HT-29 (cell line): Measurements from ENCODE around the gene ZNF143. TPM values are rescaled to one million over a fixed set of nuclear protein-coding genes. Genes with fewer than 3 reads are reported as not detected.
A peak's percentile ranks its signal among the peaks of the same experiment; 100 is the strongest.

Source experiments
- DNase-seq: peaks from one replicate; pipeline ENCODE4 v3.0.0-alpha.2; 2015; ENCODE audit warnings: low spot score
- small RNA-seq: library from RNA; depleted of rRNA; stranded (forward); fragments of <200 nt; gene quantifications from one replicate; pipeline ENCODE3, GENCODE V24; 2014
- total RNA-seq: library from RNA; depleted of rRNA; stranded (reverse); fragments of >200 nt; shearing (Covaris generic); gene quantifications from 2 replicates; pipeline ENCODE4 v1.2.3, GENCODE V29; 2014; rRNA removed

The ZNF143 gene
- total RNA-seq, 1 experiment from 2014 or later = 21.1 TPM

DNA sequence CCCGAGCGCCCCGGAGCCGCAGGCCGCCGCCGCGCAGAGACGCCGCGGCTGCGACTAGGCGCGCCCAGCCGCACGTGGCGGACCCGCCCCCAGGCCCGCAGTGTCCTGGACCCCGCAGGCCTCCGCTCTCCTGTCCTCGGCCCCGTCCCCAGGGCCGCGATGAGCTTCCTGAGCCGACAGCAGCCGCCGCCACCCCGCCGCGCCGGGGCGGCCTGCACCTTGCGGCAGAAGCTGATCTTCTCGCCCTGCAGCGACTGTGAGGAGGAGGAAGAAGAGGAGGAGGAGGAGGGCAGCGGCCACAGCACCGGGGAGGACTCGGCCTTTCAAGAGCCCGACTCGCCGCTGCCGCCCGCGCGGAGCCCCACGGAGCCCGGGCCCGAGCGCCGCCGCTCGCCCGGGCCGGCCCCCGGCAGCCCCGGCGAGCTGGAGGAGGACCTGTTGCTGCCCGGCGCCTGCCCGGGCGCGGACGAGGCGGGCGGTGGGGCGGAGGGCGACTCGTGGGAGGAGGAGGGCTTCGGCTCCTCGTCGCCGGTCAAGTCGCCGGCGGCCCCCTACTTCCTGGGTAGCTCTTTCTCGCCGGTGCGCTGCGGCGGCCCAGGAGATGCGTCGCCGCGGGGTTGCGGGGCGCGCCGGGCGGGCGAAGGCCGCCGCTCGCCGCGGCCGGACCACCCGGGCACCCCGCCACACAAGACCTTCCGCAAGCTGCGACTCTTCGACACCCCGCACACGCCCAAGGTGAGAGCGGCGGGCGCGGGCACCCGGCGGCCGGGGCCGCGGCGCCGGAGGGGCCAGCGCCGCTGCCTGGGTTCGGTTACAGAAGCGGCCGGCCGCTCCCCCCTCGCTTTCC is 113.2 kb downstream of the ZNF143 start:
- DNase-seq = no peak

DNA sequence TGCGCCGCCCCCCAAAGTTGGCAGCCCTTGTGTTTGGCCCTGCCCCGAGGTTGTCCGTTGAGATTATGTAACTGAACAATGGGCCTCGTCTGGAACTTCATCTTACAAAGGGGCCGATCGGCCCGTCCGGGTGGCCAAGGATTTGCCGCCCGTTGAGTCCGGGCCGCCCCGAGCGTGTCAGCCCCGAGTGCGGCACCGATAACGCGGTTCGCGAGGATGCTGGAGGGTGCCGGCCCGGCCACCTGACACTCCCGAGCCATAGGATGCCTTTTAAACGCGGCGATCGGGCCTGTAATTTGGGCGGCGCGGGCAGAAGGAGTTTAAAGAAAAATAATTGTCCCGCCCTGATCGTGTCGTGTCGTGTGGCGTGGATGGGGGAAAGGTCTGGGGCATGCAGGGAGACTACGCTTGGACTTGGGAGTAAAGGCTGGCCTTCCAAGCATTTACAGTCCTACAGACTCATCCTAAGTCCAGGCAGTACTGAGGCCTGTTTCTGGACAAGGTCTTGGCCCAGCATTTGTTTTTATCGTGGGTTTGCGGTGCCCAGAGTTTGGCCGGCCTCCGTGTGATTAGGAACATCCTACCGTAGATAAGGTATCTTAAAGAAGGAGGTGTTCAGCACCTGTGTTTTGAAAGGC is 113.9 kb downstream of the ZNF143 start:
- DNase-seq = no peak

DNA sequence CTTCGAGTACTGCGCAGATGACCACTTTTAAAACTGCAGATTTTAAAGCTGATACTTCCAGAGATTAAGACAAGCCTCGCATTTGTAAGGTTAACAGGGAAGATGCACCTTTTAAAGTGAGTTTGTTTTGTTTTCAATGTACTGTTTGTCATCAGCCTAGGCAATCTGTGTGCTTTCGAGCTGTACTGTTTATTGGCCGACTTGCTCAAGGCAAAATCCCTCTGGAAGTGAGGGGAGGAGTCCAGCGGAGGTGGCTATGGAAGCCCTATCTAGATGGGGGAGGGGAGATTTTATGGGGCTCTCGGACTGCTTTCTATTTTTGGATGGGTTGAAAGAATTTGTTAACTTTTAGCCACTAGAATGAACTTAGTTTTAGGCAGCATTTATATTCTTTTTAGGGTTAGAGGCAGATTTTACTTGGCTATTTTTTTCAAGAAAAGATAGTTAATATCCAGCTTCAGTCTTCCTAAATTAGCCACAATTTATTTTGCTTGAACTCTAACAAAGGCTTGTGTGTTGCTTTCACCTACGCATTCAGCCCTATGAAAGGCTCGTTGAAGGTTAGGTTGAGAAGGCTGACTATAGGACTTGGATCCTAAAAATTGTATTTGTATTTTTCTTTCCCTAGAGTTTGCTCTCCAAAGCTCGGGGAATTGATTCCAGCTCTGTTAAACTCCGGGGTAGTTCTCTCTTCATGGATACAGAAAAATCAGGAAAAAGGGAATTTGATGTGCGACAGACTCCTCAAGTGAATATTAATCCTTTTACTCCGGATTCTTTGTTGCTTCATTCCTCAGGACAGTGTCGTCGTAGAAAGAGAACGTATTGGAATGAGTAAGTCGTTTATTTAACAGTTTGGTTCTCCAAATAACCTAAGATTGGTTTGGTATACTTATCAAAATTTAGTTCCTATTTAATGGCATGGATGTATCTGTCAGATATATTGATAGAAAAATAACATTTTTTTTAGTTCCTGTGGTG is 114.7 kb downstream of the ZNF143 start:
- DNase-seq = peak; percentile 95

DNA sequence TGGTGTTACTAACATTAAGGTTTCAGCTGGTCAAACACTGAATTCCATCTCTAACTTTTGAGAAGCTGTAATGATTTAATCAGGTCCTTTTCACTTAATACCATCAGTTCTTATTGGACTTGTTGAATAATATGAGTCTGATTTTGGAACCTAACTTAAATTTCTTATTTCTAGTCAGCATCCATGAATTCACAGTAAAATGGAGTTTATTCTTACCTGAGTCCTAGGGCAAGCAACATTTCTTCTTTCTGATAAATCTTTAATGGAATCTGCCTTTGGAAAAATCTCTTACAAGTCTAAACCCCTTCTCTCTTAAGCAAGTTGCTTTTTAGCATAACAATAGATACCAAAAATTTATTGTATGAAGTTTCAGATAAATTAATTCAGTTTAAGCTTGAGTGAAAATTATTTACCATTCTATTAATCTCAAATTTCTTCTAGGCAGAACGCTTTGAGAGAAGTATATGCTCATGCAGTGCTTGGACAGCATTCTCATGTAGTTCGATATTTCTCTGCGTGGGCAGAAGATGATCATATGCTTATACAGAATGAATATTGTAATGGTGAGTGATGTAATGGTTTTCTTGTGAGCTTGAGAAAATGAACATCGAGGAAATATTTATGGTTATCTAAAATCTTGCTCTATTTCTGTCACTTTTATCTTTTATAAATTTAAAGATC is 116.0 kb downstream of the ZNF143 start:
- peak; percentile 45 for DNase-seq

DNA sequence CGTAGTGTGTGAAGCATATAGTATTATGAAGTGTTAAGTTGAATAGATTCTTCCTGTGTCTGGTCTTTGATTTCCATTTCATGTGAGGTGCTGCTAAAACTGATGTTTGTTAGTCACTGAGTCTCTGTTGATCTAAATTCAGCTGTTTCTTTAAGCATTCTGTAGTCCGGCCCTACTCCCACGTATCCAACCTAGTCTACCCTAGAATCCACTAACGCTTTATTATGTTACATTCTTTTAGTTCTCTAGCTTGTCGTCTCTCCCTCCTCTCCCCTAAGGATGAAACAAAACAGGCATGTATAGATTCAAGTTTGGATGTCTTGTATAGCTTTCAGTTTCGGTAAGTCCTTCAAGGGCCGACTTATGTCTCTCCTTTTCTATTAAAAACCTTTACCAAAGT is 116.7 kb downstream of the ZNF143 start:
- DNase-seq = peak; percentile 47

Small RNA genes lying within 50 kb of the gene (small RNA-seq; reads per million reads assigned to genes)
- gene RF01210 (not detected), gene SNORA23 (166 reads per million, percentile 97 among the genes with 10 or more reads in this experiment)

Other genes with a start within 250 kb of the ZNF143 start
- 6.2 and 8.0 TPM in 2 replicates for gene DENND5A, start 195.7 kb upstream of the ZNF143 start, total RNA-seq
- 106 and 108 TPM in 2 replicates for gene TMEM41B, start 146.4 kb upstream of the ZNF143 start, total RNA-seq
- 57.5 and 72.6 TPM in 2 replicates for gene IPO7, start 76.4 kb upstream of the ZNF143 start, total RNA-seq
- 152 and 157 TPM in 2 replicates for gene WEE1, start 112.7 kb downstream of the ZNF143 start, total RNA-seq
- gene SWAP70, start 203.1 kb downstream of the ZNF143 start, total RNA-seq = 4.4 and 5.1 TPM in 2 replicates